RCC 7860 (cell line): ENCODE data around the gene PLPP1.
"Not testable (repeated sequence)": the region's sequence is repeated elsewhere in the genome, so short reads cannot be mapped to it uniquely, and the experiment has no call there.

ENCODE experiments used
- DNase-seq: peaks from one replicate; pipeline ENCODE4 v3.0.0-alpha.2; 2015; ENCODE audit warnings: low spot score
- FAIRE-seq: peaks from 2 replicates; lab custom pipeline; 2012; peaks lifted over from hg19 to GRCh38; lab: Jason Lieb, UNC

PLPP1 gene

GRCh38 chr5:55547781-55548180, 13.0 kb upstream of the PLPP1 start:
- FAIRE-seq (no peak), DNase-seq (no peak)

DNA sequence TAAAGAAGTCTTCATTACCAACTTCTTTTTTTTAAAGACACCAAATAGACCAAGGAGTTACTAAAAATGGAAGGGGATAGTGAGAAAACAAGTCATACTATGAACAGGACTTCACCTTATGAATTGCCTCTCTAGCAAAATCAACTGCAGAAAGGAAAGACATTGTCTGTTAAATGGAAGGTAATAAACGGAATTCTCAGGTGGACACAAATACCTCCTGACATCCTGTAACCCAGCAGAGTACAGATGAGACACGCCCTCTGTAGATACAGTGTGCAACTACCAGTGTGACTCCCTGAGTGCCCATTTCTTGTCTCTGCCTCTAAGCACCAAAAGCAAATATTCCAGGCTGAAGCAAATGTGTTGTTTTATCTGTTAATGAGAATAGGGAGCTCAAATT, 12.2 kb upstream of the PLPP1 start:
- DNase-seq: no peak
- FAIRE-seq: no peak

- DNase-seq: no peak
- no peak for FAIRE-seq
These were observed 9.6 kb upstream of the PLPP1 start for GRCh38 chr5:55544341-55544740.

- no peak for FAIRE-seq
- DNase-seq: no peak
These were observed 6.4 kb upstream of the PLPP1 start for GRCh38 chr5:55541056-55541635.

DNA sequence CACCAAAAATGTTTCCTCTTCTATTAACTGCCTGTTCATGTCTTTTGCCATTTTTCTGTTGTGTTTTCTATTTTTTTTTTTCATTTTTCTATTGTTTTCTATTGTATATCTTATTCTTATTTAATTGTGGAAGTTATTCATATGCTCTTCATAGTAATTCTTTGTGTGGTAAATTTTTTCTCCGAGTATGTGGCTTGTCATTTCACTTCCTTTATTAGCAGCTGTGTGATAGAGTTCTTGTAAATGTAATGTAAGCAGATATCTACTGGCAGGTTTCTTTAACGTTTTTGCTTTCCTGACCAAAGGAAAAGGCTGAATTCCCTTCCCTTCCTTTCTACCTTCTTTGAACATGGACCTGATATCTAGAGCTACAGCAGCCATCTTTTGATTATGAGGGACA, 5.8 kb upstream of the PLPP1 start:
- FAIRE-seq (no peak), DNase-seq (no peak)

- FAIRE-seq (no peak), DNase-seq (no peak)
These were observed 5.3 kb upstream of the PLPP1 start for GRCh38 chr5:55540024-55540423.

GRCh38 chr5:55538661-55539060, 3.9 kb upstream of the PLPP1 start:
- no peak for DNase-seq
- FAIRE-seq: no peak

GRCh38 chr5:55537315-55537714, 2.6 kb upstream of the PLPP1 start:
- not testable (repeated sequence) for DNase-seq, FAIRE-seq

DNA sequence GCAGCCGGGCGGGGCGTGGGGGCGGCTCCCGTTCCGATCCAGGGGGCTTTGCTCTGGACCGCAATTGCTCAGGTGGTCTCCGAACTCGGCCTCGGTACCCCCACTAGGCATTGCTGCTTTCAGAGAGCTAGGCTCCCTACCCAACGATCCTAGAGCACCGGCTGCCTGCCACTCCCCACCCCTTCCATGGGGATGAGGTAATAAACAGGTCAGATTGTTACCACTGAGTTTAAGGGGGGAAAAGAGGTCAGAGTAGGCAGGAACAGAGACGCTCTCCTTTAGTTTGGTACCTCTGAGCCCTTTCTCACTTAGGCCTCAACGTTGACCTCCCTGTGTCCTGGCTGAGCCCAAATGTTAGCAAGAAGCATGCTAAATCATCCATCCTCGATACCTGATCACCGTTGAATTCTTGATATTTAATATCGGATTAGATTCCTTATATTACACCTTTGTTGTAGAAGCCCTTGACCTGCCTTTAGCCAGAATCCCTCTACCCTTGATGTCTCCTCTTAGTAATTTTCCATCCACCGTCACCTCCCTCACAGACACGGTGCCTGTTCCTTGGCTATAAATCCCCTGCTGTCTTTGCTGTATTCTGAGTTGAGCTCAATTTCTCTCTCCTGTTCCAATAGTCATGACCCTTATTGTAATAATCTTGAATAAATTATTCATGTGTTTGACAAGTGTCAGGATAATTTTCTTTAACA, 588 bp upstream of the PLPP1 start:
- FAIRE-seq: no peak
- DNase-seq: no peak

DNA sequence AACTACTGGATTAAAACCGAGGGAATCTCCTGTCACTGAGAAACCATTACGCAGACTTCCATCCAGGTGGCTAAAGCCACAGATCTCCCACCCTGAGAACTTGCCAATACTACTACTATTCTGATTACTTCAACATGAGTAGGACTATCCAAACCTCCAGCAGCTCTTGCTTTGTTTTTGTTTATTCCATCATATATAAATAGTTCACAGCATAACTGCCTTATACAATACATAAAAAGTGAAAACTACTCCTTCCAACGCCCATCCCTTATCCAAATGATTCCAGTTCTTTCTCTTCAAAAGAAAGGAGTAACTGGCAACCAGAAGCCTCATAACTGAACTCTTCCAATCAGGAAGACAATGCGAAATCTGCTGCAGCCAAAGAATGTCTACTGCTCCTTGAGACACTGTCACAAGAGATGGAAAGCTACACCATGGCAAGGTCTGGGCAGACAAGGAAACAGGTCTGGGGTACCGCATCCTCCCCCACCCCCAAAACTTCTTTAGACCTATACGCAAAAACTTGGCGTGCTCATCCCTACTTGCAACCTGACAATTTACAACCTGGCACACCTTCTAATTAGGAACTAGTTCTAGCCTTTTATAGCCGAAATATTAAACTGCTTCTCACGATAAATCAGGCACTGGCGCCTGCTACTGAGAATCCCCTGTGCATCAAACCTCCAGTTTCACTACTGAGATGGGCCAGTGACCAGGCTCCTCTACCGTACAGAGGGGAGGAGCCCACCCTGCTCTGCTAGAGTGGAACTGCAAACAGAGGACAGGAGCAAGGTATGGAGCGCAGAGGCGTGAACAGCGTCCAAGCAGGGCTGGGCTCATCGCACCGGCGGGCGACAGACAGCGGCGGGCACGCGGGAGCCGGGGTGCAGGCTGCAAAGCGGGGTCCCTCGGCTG, 986 bp downstream of the PLPP1 start:
- FAIRE-seq (no peak), DNase-seq (peak; percentile 7)

DNA sequence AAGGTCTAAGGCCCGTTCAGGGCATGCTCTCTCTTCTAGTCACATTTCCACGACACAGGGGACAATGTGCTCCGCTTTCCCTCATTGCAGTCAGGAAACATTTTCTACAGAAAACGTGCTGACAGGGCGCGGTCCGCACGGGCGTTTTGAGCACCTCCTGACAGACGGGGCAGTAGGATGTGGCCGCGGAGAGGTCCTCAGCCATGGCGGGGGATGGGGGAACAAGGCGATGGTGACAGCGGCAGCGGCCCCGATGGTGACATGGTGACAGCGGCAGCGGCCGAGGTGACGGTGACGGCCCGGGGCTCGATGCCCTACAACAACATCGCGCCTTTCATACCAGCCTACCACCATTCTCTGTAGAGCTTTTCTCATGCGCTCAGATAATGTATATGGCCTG, 4.1 kb downstream of the PLPP1 start:
- DNase-seq: no peak
- FAIRE-seq: no peak

- FAIRE-seq: no peak
- DNase-seq: no peak
These were observed 9.9 kb downstream of the PLPP1 start for GRCh38 chr5:55524816-55525215.

DNA sequence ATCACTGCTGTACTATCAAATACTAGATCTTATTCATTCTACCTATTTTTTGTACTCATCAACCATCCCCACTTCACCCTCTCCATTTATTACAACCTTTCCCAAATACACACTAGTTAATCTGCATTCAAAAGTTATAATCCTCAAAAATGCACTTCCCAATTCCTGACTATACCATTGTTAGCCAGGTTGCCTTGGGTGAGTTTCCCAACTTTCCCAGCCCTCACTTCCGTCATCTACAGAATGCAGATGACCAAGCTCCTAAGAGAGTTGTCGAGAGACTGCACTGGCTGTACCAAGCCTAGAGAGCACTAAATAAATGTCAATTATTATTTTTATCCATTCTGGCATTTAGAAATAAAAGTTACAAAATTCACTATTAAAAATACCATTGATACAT, 11.5 kb downstream of the PLPP1 start:
- FAIRE-seq: no peak
- no peak for DNase-seq

DNA sequence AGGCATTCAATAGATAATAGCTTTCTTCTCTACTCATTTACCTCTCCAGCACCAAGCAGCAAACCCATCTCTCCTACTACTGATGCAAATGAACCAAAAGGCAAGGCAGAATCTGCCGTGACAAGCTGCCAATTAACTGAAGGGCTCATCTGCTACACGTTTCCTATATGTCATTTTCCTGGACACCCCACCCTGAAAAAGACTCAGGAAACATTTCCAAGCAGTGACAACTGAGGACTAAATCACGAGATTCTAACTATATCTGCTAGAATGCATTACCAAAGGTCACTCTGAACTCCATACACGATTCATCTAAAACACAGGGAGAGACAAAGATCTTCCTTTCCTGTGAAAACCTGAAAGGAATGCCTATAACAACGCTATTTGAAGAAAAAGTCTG, 12.9 kb downstream of the PLPP1 start:
- FAIRE-seq (no peak), DNase-seq (no peak)

- FAIRE-seq (no peak), DNase-seq (no peak)
These were observed 14.5 kb downstream of the PLPP1 start for GRCh38 chr5:55520117-55520839.

- DNase-seq (no peak), FAIRE-seq (no peak)
These were observed 15.9 kb downstream of the PLPP1 start for GRCh38 chr5:55518831-55519390.

DNA sequence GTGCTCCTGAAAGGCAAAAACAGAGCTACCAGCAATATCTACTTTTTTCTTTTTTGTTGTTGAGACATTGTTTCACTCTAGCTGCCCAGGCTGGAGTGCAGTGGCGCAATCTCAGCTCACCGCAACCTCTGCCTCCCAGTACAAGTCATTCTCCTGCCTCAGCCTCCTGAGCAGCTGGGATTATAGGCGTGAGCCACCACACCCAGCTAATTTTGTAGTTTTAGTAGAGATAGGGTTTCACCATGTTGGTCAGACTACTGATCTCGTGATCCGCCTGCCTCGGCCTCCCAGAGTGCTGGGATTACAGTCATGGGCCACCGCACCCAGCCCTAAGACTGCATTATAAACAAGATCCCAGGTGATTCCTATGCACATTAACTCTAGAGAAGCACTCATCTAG, 17.0 kb downstream of the PLPP1 start:
- DNase-seq (no peak), FAIRE-seq (no peak)

GRCh38 chr5:55511010-55511409, 23.8 kb downstream of the PLPP1 start:
- FAIRE-seq: no peak

DNA sequence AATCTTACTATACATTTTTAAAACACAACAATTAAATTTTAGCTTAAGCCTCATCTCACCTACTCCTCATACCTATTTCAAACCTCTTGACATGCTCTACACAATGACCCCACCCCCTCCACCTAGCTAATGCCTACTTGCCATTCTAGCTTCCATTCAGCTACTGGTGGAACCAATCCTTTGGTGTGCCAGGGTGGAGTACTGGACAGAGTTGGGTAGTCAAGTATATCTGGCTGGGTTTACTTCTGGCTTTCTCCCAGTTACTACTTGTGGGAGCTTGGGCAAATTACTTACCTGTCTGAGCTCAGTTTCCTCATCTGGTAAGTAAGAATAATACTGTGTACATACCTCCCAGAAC, 24.3 kb downstream of the PLPP1 start:
- FAIRE-seq (no peak), DNase-seq (no peak)

More at GRCh38 chr5:55511010-55511409, 23.8 kb downstream of the PLPP1 start:
- no peak for DNase-seq

GRCh38 chr5:55509796-55510522, 24.8 kb downstream of the PLPP1 start:
- no peak for DNase-seq
- no peak for FAIRE-seq
